Measurements from ENCODE around the gene ROR2. TPM values are rescaled to one million over a fixed set of nuclear protein-coding genes. Genes with fewer than 3 reads are reported as not detected.

Gene ROR2
- total RNA-seq, 1 experiment from 2014 or later, result not detected

DNA sequence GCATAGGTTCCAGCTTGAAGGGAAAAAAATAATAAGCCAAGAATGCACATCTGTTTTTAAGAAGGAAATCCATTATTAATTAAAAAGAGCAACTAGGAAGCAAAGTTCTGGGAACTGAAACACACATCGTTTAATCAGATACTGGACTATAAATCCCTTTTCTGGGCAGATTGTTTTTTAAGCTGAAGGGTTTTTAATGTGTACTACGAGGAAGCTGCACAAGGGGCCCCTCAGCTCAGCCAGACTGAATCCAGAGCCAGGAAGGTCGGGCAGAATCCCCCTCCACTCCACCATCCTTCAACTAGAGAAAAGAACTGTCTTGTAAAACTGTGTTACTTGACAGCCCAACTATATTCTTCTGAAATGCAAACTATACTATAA is 49.2 kb downstream of the ROR2 start:
- DNase-seq (ENCODE audit: low spot score), result no peak

DNA sequence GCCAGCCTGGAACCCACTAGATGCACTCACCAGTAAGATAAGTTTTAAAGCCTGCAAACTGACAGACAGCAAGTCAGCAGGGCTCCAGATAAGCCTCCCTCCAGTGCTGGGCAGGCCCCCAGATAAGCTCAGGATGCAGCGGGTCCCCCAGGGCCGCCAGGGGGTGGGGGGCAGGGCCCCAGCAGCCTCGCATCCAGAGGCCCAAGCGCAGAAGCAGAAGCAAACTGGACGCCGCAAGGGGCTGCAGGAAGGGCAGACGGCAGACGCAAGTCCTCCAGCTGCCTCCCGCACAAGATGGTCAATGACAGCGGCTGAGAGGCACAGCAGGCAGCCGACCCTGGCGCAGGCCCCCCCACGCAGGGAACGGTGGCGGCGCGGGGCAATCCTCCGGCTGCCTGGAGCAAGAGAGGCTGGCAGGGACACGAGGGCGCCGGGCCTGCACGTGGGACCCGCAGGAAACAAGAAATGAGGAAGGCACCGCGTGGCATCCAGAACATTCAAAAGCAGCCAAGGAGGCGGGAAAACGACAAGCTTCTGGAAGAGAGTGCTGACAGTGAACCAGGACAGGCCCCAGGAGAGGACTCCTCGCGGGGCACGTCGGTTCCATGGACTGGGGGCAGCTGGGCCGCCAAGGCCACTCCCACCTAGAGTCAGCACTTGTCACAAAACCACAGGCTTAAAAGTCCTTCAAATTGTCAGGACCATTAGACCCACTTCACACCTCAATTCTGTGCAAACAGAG is 49.8 kb downstream of the ROR2 start:
- no peak for DNase-seq (ENCODE audit: low spot score)

GRCh38 chr9:91899594-91899993 is 50.4 kb downstream of the ROR2 start:
- no peak for DNase-seq (ENCODE audit: low spot score)

DNA sequence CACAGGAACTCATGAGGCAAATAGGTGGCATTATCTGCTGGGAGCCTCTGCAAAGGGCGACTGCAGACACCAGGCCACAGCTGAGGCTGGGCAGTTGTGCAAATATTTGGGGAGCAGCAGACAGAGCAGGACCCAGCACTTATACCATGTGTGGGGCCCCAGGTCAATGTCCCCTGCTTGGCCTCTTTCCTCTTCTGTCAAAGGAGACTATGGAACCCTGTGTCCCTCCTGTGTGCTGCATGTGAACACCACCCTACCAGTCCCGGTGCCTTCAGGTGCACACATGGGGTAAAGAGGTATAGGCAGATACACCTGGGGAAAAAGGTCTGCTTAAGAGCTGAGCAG is 50.8 kb downstream of the ROR2 start:
- no peak for DNase-seq (ENCODE audit: low spot score)

GRCh38 chr9:91898451-91899218 is 51.4 kb downstream of the ROR2 start:
- DNase-seq (ENCODE audit: low spot score), result peak; percentile 54

DNA sequence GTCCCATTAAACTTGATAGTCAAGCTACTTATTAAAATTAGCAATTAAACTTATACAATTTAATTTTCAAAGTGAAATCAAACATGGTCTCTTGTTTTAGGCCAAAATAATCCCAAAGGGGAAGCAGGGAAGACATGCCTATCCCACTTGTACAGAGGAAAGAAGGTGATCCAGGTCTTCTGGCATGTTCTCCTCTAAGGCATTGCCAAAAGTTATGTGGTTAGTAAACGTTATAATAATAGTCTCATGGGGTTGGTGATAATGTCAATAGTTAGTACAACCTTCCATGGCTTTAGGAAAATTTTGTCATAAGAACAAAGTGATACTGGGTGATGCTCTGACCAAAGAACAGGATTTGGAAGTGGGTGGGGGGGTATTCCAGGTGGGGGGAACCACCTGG is 52.8 kb downstream of the ROR2 start:
- no peak for DNase-seq (ENCODE audit: low spot score)

- DNase-seq (ENCODE audit: low spot score), result no peak
Measured at GRCh38 chr9:91896513-91897121, 53.4 kb downstream of the ROR2 start.

GRCh38 chr9:91896097-91896496 is 53.9 kb downstream of the ROR2 start:
- DNase-seq (ENCODE audit: low spot score), result no peak

- no peak for DNase-seq (ENCODE audit: low spot score)
Measured at GRCh38 chr9:91894536-91894935, 55.5 kb downstream of the ROR2 start.

GRCh38 chr9:91894023-91894422 is 56.0 kb downstream of the ROR2 start:
- no peak for DNase-seq (ENCODE audit: low spot score)

- no peak for DNase-seq (ENCODE audit: low spot score)
Measured at GRCh38 chr9:91891915-91892314, 58.1 kb downstream of the ROR2 start.

GRCh38 chr9:91890662-91891061 is 59.4 kb downstream of the ROR2 start:
- DNase-seq (ENCODE audit: low spot score), result no peak

DNA sequence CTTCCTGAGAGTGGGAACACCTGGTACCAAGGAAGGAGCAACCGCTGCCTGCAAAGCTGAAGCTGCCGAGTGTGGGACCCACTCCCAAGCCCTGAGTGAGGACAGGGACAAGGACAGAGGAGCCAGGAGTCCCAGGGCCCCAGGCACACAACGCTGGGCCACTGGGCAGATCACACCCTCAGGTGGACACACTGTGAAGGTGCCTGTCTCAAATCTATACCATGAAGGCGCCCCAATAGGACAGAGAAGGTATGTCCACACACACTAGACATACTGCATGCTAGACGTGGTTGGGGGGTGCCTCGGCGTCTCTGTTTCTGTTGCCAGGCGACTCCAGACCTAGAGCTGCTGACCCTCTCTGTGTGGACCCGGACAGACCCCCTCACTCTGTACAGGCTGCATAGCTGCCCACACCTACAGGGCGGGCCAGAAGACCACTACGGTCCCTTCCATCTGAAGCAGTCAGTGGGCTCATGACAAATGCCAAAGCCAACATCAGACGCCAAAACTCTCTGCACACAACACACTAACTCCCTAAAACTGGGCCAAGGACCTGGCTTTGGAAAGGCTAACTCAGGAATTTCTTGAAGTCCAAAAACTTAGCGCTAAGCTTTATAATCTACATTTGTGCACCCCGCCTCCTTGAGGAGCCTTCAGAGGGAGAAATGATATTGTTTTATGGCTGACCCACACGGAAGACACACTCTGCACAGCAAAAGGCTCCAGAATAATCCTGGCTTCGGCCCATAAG is 60.7 kb downstream of the ROR2 start:
- DNase-seq (ENCODE audit: low spot score), result no peak

- no peak for DNase-seq (ENCODE audit: low spot score)
Measured at GRCh38 chr9:91886414-91887076, 63.5 kb downstream of the ROR2 start.

DNA sequence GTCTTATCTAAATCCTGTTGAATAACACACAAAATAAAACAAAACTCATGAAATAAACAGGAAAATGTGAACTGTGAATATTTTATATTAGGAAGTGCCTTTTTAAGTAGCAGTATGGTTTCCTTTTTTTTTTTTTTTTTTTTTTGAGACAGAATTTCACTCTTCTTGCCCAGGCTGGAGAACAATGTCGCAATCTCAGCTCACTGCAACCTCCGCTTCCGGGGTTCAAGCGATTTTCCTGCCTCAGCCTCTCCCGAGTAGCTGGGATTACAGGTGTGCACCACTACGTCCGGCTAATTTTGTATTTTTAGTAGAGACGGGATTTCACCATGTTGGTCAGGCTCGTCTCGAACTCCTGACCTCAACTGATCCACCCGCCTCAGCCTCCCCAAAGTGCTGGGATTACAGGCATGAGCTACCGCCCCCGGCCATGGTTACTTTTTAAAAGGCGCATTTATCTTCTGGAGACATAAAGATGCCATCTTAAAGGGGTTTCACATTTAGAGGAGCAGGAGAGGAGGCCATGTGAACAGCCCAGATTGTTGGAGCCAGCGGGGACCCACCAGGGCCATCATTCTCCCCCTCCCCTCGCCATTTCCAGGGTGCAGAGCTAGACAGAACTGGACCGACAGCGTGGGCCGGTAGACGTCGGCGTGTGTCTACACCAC is 64.1 kb downstream of the ROR2 start:
- no peak for DNase-seq (ENCODE audit: low spot score)

GRCh38 chr9:91884696-91885687 is 65.0 kb downstream of the ROR2 start:
- no peak for DNase-seq (ENCODE audit: low spot score)

DNA sequence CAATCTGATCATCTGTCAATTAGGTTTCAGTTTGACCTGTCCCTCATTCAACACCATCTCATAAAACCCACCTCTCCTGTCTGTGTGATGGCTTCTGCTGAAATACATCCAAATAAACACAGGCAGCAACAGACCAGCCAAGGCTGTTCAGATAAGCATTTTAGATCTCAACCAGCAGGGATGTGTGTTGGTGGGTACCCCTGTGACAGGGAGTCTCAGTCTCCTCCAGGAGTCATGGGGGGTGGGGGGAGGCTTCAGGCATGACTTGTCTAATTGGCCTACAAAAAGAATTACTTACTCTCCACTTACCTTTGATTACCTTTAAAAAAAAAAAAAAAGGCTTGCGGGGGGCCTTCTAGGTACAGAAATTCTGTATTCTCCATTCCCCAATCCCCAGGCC is 65.9 kb downstream of the ROR2 start:
- DNase-seq (ENCODE audit: low spot score), result no peak

GRCh38 chr9:91883503-91883902 is 66.5 kb downstream of the ROR2 start:
- no peak for DNase-seq (ENCODE audit: low spot score)

DNA sequence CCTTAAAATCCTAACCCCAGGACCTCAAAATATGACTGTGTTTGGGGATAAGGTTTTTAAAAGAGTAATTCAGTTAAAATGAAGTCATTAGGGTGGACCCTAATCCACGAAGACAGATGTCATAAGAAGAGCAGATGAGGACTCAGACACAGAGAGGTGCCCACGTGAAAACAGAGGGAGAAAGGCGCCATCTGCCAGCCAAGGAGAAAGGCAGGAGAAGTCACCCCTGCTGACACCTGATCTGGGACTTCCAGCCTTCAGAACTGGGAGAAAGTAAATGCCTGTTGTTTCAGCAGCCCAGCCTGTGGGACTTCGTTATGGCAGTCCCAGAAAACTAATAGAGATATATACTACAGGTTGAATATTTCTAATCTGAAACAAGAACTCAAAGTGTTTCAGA is 67.4 kb downstream of the ROR2 start:
- DNase-seq (ENCODE audit: low spot score), result no peak

- no peak for DNase-seq (ENCODE audit: low spot score)
Measured at GRCh38 chr9:91880378-91880972, 69.6 kb downstream of the ROR2 start.

All from A172 (cell line).